ENCODE measurements around the gene WIZ.
"Not testable (repeated sequence)": the region's sequence is repeated elsewhere in the genome, so short reads cannot be mapped to it uniquely, and the experiment has no call there.

WIZ gene

GRCh38 chr19:15479391-15480345 lies 29.9 kb upstream of the WIZ start, which contains the start of gene PGLYRP2:
Gene PGLYRP2 (minus strand): TSS chr19:15479501. CDS start chr19:15479371, 130 bp downstream.
- TF ChIP-seq CTCF (conservative IDR thresholded peaks at IDR 0.05; ENCODE audit: low read depth, low read length): no peak
- H3K4me3 ChIP-seq (ENCODE audit: low read length): no peak within 1 kb of the TSS
- no peak for DNase-seq (ENCODE audit: low read depth)

GRCh38 chr19:15476325-15476724 lies 26.6 kb upstream of the WIZ start:
- H3K4me3 ChIP-seq (ENCODE audit: low read length): no peak overlapping the region
- no peak for DNase-seq (ENCODE audit: low read depth)
- TF ChIP-seq CTCF (conservative IDR thresholded peaks at IDR 0.05; ENCODE audit: low read depth, low read length): no peak

GRCh38 chr19:15475611-15476010 lies 25.9 kb upstream of the WIZ start:
- no peak for DNase-seq (ENCODE audit: low read depth)
- no peak for TF ChIP-seq CTCF (conservative IDR thresholded peaks at IDR 0.05; ENCODE audit: low read depth, low read length)
- H3K4me3 ChIP-seq (ENCODE audit: low read length): no peak overlapping the region

GRCh38 chr19:15475169-15475568 lies 25.4 kb upstream of the WIZ start:
- no peak for TF ChIP-seq CTCF (conservative IDR thresholded peaks at IDR 0.05; ENCODE audit: low read depth, low read length)
- H3K4me3 ChIP-seq (ENCODE audit: low read length): no peak overlapping the region
- no peak for DNase-seq (ENCODE audit: low read depth)

GRCh38 chr19:15473821-15474220 lies 24.1 kb upstream of the WIZ start:
- H3K4me3 ChIP-seq (ENCODE audit: low read length); DNase-seq (ENCODE audit: low read depth): not testable (repeated sequence)

- TF ChIP-seq CTCF (conservative IDR thresholded peaks at IDR 0.05; ENCODE audit: low read depth, low read length): no peak
- DNase-seq (ENCODE audit: low read depth): no peak
These were observed 21.9 kb upstream of the WIZ start for GRCh38 chr19:15471639-15472101.

GRCh38 chr19:15469513-15470297 lies 19.9 kb upstream of the WIZ start:
- TF ChIP-seq CTCF (conservative IDR thresholded peaks at IDR 0.05; ENCODE audit: low read depth, low read length): no peak
- no peak overlapping the region for H3K4me3 ChIP-seq (ENCODE audit: low read length)
- DNase-seq (ENCODE audit: low read depth): no peak

More at GRCh38 chr19:15471639-15472101, 21.9 kb upstream of the WIZ start:
- no peak overlapping the region for H3K4me3 ChIP-seq (ENCODE audit: low read length)
